Omental fat pad (tissue), 4 donors: ENCODE results near the gene ZNF428. TPM values are rescaled to one million over a fixed set of nuclear protein-coding genes. Genes with fewer than 3 reads are reported as not detected.
A peak's percentile ranks its signal among the peaks of the same experiment; 100 is the strongest.

Source experiments
- ATAC-seq: fragments of 150-250 bp; one replicate; pipeline ENCODE4 v1.9.1; 2016; ENCODE audit warnings: mild to moderate bottlenecking, moderate library complexity; ENCODE audit not compliant: low FRiP score
- DNase-seq: peaks from one replicate; pipeline ENCODE4 v3.0.0-alpha.2; 2019; ENCODE audit warnings: low spot score
- CTCF ChIP-seq, 3 donors: fragments of 450-650 bp; IDR thresholded peaks; one replicate each; pipeline ENCODE4 v1.5.1; 2016 to 2017; ENCODE audit warnings: antibody characterized with exemption in 3 of 3, mild to moderate bottlenecking in 3 of 3, moderate library complexity in 2 of 3
- total RNA-seq, 4 donors: library from RNA; depleted of rRNA; stranded (reverse); fragments of >200 nt; gene quantifications; one replicate each; pipeline ENCODE4 v1.1.0, GENCODE V29; 2016

ZNF428 gene
- total RNA-seq, 4 donors from 2014 or later: 15.4 to 22.1 (median 16.2) TPM

- peak; percentile 36 for DNase-seq
- no peak for ATAC-seq
- TF ChIP-seq CTCF (IDR thresholded peaks at IDR 0.05): no peak
Observed at GRCh38 chr19:43624933-43625332, 5.5 kb upstream of the ZNF428 start.

GRCh38 chr19:43623889-43624670 lies 4.7 kb upstream of the ZNF428 start:
- DNase-seq (no peak), ATAC-seq (no peak)
- no peak for TF ChIP-seq CTCF (IDR thresholded peaks at IDR 0.05)

GRCh38 chr19:43622956-43623355 lies 3.5 kb upstream of the ZNF428 start:
- DNase-seq: no peak
- ATAC-seq: no peak
- TF ChIP-seq CTCF (IDR thresholded peaks at IDR 0.05): no peak

GRCh38 chr19:43622070-43622469 lies 2.6 kb upstream of the ZNF428 start:
- no peak for TF ChIP-seq CTCF (IDR thresholded peaks at IDR 0.05)
- ATAC-seq: no peak
- DNase-seq: no peak

GRCh38 chr19:43620061-43621001 lies 902 bp upstream of the ZNF428 start:
- no peak for TF ChIP-seq CTCF (IDR thresholded peaks at IDR 0.05)
- ATAC-seq (no peak), DNase-seq (no peak)

GRCh38 chr19:43618921-43619261 lies 538 bp downstream of the ZNF428 start:
- ATAC-seq: peak; percentile 39
- TF ChIP-seq CTCF (IDR thresholded peaks at IDR 0.05): no peak
- DNase-seq: no peak
